ENCODE data around the gene LANCL1. TPM values are rescaled to one million over a fixed set of nuclear protein-coding genes. Genes with fewer than 3 reads are reported as not detected.

LANCL1 gene
- total RNA-seq, 1 experiment from 2014 or later: 61.5 TPM

GRCh38 chr2:210388148-210388547 lies 88.4 kb downstream of the LANCL1 start:
- intact Hi-C loops (cut with micrococcal nuclease): no loop called here
- Histone ChIP-seq H3K27ac (ENCODE audit: low read depth, low read length) (no peak overlapping the region), H2AFZ (ENCODE audit: low read depth, low read length, poor library complexity, severe bottlenecking) (no peak overlapping the region), H4K20me1 (ENCODE audit: insufficient read depth) (no peaks in the 10 kb centered on the region), H3K4me3 (replicated peaks in 1 of 2; ENCODE audit: low read depth in 1 of 2, low read length in 2 of 2) (no peak overlapping the region), H3K9ac (ENCODE audit: low read length) (no peak overlapping the region), H3K4me2 (ENCODE audit: low read length) (no peak overlapping the region), H3K4me1 (ENCODE audit: control insufficient read depth in 1 of 2, insufficient read depth in 2 of 2, low read length in 2 of 2) (no peaks in the 10 kb centered on the region), H3K79me2 (ENCODE audit: insufficient read depth, low read length) (no peaks in the 10 kb centered on the region), H3K9me2 (ENCODE audit: insufficient read depth) (no peaks in the 10 kb centered on the region), H3K27me3 (ENCODE audit: insufficient read depth, low read length) (no peaks in the 10 kb centered on the region), H3K9me3 (ENCODE audit: control insufficient read depth in 1 of 2, insufficient read depth in 1 of 2, low read depth in 1 of 2, low read length in 2 of 2) (no peaks in the 10 kb centered on the region), H3K36me3 (ENCODE audit: control insufficient read depth in 1 of 2, insufficient read depth in 2 of 2, low read length in 2 of 2) (no peaks in the 10 kb centered on the region)
- TF ChIP-seq CBX3 (IDR thresholded peaks at IDR 0.05; ENCODE audit: low read depth) (no peak), ELF1 (IDR thresholded peaks at IDR 0.05; ENCODE audit: borderline replicate concordance, low read depth) (no peak), ZBTB33 (IDR thresholded peaks at IDR 0.05; ENCODE audit: extremely low read depth, insufficient replicate concordance, low read length) (no peak), SRF (IDR thresholded peaks at IDR 0.05; ENCODE audit: low read depth) (no peak), POLR2AphosphoS5 (IDR thresholded peaks at IDR 0.05; ENCODE audit: low read depth, low read length) (no peak), CEBPB (IDR thresholded peaks at IDR 0.05; ENCODE audit: low read depth) (no peak), TCF7L2 (IDR thresholded peaks at IDR 0.05; ENCODE audit: borderline replicate concordance, extremely low read depth, insufficient read depth, insufficient read length) (no peak), ZNF274 (IDR thresholded peaks at IDR 0.05; ENCODE audit: low read depth, low read length) (no peak)
- BruUV-seq (replicated peaks): no TSS peak
- POLR2A ChIA-PET: no interaction called here
- CTCF ChIA-PET: no interaction called here
- ATAC-seq (no peak), DNase-seq (ENCODE audit: low read depth, low spot score) (no peak)
- RAD21 ChIA-PET (ENCODE audit: low non-redundant PET in 1 of 2, low total read pairs in 2 of 2, uncharacterized antibody in 2 of 2, unreplicated experiment in 2 of 2): no interaction called here

DNA sequence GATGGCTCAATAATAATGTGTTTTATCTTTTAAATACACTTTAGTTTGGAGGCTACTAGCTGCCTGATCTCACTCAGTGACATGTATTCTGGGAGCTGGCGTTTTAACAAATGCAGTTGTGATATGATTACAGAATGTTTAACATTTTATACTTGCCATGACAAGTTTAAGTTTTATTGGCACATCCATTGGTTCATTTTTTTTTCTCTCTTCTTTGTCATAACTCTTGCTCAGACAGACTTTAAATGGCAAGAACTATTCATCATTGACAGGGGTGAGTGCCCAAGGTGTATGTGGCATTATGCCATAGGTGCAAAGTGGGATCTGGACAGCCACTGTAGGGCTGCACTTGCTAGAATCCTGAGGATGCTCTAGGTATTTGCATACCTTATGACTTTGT lies 89.5 kb downstream of the LANCL1 start:
- ATAC-seq (no peak), DNase-seq (ENCODE audit: low read depth, low spot score) (no peak)
- no peak overlapping the region for H2AFZ ChIP-seq (ENCODE audit: low read depth, low read length, poor library complexity, severe bottlenecking)
- RAD21 ChIA-PET (ENCODE audit: low non-redundant PET in 1 of 2, low total read pairs in 2 of 2, uncharacterized antibody in 2 of 2, unreplicated experiment in 2 of 2): no interaction called here
- POLR2A ChIA-PET: no interaction called here
- H3K4me2 ChIP-seq (ENCODE audit: low read length): no peak overlapping the region
- CTCF ChIA-PET: no interaction called here
- H3K4me1 ChIP-seq (ENCODE audit: control insufficient read depth in 1 of 2, insufficient read depth in 2 of 2, low read length in 2 of 2): no peaks in the 10 kb centered on the region
- BruUV-seq (replicated peaks): no TSS peak
- H3K27ac ChIP-seq (ENCODE audit: low read depth, low read length): no peak overlapping the region
- intact Hi-C loops (cut with micrococcal nuclease): no loop called here
- no peaks in the 10 kb centered on the region for H3K9me3 ChIP-seq (ENCODE audit: control insufficient read depth in 1 of 2, insufficient read depth in 1 of 2, low read depth in 1 of 2, low read length in 2 of 2)
- H3K36me3 ChIP-seq (ENCODE audit: control insufficient read depth in 1 of 2, insufficient read depth in 2 of 2, low read length in 2 of 2): no peaks in the 10 kb centered on the region
- no peak overlapping the region for H3K9ac ChIP-seq (ENCODE audit: low read length)
- H3K79me2 ChIP-seq (ENCODE audit: insufficient read depth, low read length): no peaks in the 10 kb centered on the region
- no peaks in the 10 kb centered on the region for H3K27me3 ChIP-seq (ENCODE audit: insufficient read depth, low read length)
- H3K9me2 ChIP-seq (ENCODE audit: insufficient read depth): no peaks in the 10 kb centered on the region
- no peak overlapping the region for H3K4me3 ChIP-seq (replicated peaks in 1 of 2; ENCODE audit: low read depth in 1 of 2, low read length in 2 of 2)
- H4K20me1 ChIP-seq (ENCODE audit: insufficient read depth): no peaks in the 10 kb centered on the region
- TF ChIP-seq JUND (IDR thresholded peaks at IDR 0.05) (no peak), SRF (IDR thresholded peaks at IDR 0.05; ENCODE audit: low read depth) (no peak), RAD21 (IDR thresholded peaks at IDR 0.05; ENCODE audit: low read depth) (no peak), SP1 (IDR thresholded peaks at IDR 0.05; ENCODE audit: low read depth) (no peak), EGR1 (IDR thresholded peaks at IDR 0.05; ENCODE audit: low read depth) (no peak), ZFX (IDR thresholded peaks at IDR 0.05) (no peak), SIN3A (IDR thresholded peaks at IDR 0.05; ENCODE audit: low read depth) (no peak), EZH2 (IDR thresholded peaks at IDR 0.05) (no peak), FOSL1 (IDR thresholded peaks at IDR 0.05; ENCODE audit: low read depth) (no peak), YY1 (IDR thresholded peaks at IDR 0.05; ENCODE audit: extremely low read depth, insufficient replicate concordance, low read depth, low read length) (no peak), POLR2AphosphoS5 (IDR thresholded peaks at IDR 0.05; ENCODE audit: low read depth, low read length) (no peak), CEBPB (IDR thresholded peaks at IDR 0.05; ENCODE audit: low read depth) (no peak), CBX3 (IDR thresholded peaks at IDR 0.05; ENCODE audit: low read depth) (no peak), CTCF (IDR thresholded peaks at IDR 0.05 in 2 of 3, conservative IDR thresholded peaks at IDR 0.05 in 1 of 3; ENCODE audit: borderline replicate concordance in 1 of 3, insufficient read depth in 1 of 3, low read depth in 2 of 3, low read length in 2 of 3) (no peak)
- TF ChIP-seq, protein P1, sequence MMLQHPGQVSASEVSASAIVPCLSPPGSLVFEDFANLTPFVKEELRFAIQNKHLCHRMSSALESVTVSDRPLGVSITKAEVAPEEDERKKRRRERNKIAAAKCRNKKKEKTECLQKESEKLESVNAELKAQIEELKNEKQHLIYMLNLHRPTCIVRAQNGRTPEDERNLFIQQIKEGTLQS (IDR thresholded peaks at IDR 0.05): no peak
